Measurements from ENCODE around the gene STAB1.

GRCh38 chr3:52453496-52454249 is 41.5 kb upstream of the STAB1 start, which contains the start of gene TNNC1:
- TF ChIP-seq POLR2A (IDR thresholded peaks at IDR 0.05): peak; percentile 89 to 90
- no peak for TF ChIP-seq CTCF (IDR thresholded peaks at IDR 0.05 in 4 of 5, conservative IDR thresholded peaks at IDR 0.05 in 1 of 5)

All from gastrocnemius medialis (tissue), 4 donors.